GM23248 (cell line): ENCODE data around the gene CCBE1.

Experiments
- EZH2 ChIP-seq: fragments of 200-600 bp; sonication (generic); IDR thresholded peaks from 2 replicates; pipeline ENCODE4 v1.6.1; 2018; ENCODE audit warnings: antibody characterized with exemption, mild to moderate bottlenecking; ENCODE audit not compliant: insufficient read depth, poor library complexity, severe bottlenecking
- EZH2phosphoT487 ChIP-seq: fragments of 200-600 bp; sonication (generic); IDR thresholded peaks from 2 replicates; pipeline ENCODE4 v1.6.1; 2018; ENCODE audit warnings: antibody characterized with exemption, moderate library complexity, mild to moderate bottlenecking, low read depth; ENCODE audit not compliant: insufficient read depth

GRCh38 chr18:59607471-59607870, 89.8 kb downstream of the CCBE1 start:
- TF ChIP-seq EZH2 (no peak), EZH2phosphoT487 (no peak)
